DND-41 (cell line): ENCODE measurements around the gene VAV2.

Experiments
- ATAC-seq: fragments of 200-7000 bp; cut with Tn5 transposase; 3 replicates; pipeline ENCODE4 v1.9.1; 2021; ENCODE audit warnings: low read depth; ENCODE audit not compliant: insufficient read depth
- DNase-seq: peaks from one replicate; pipeline ENCODE4 v3.0.0-alpha.2; 2020
- H2AFZ ChIP-seq: 2 replicates; pipeline ENCODE4 v1.6.0; 2012; ENCODE audit warnings: low read depth, low read length
- H3K27ac ChIP-seq: 2 replicates; pipeline ENCODE4 v1.5.1; 2012; ENCODE audit warnings: low read length, inconsistent platforms
- H3K27me3 ChIP-seq: fragments of 200-600 bp; sonication (generic); 2 replicates; pipeline ENCODE4 v1.6.0; 2012; ENCODE audit warnings: low read length, mild to moderate bottlenecking, inconsistent platforms; ENCODE audit not compliant: insufficient read depth, poor library complexity
- H3K36me3 ChIP-seq: 2 replicates; pipeline ENCODE4 v1.5.1; 2012; ENCODE audit warnings: low read length, inconsistent platforms; ENCODE audit not compliant: insufficient read depth
- H3K4me1 ChIP-seq: 2 replicates; pipeline ENCODE4 v1.5.1; 2012; ENCODE audit warnings: mild to moderate bottlenecking, low read length; ENCODE audit not compliant: insufficient read depth
- H3K4me2 ChIP-seq: 2 replicates; pipeline ENCODE4 v1.6.0; 2012; ENCODE audit warnings: mild to moderate bottlenecking, moderate library complexity, low read length, inconsistent platforms; ENCODE audit not compliant: insufficient read depth
- H3K4me3 ChIP-seq, 2 experiments: fragments of 200-600 bp in 1 of 2; shearing (Covaris generic) in 1 of 2; 2 replicates each; pipeline ENCODE4 v1.5.1; 2012 to 2016; ENCODE audit warnings: inconsistent platforms in 2 of 2, low read length in 2 of 2, mild to moderate bottlenecking in 2 of 2, low read depth in 1 of 2, moderate library complexity in 1 of 2
- H3K79me2 ChIP-seq: 2 replicates; pipeline ENCODE4 v1.6.0; 2012; ENCODE audit warnings: low read length, inconsistent platforms; ENCODE audit not compliant: insufficient read depth
- H3K9ac ChIP-seq: 2 replicates; pipeline ENCODE4 v1.6.0; 2012; ENCODE audit warnings: low read depth, mild to moderate bottlenecking, inconsistent platforms, low read length, moderate library complexity
- H3K9me3 ChIP-seq: 2 replicates; pipeline ENCODE4 v1.5.1; 2012; ENCODE audit warnings: low read length, moderate library complexity, mild to moderate bottlenecking, inconsistent platforms; ENCODE audit not compliant: insufficient read depth, severe bottlenecking
- H4K20me1 ChIP-seq: 2 replicates; pipeline ENCODE4 v1.6.0; 2012; ENCODE audit warnings: low read length; ENCODE audit not compliant: insufficient read depth
- EZH2 ChIP-seq: IDR thresholded peaks from 3 replicates; pipeline ENCODE4 v1.6.1; 2012; ENCODE audit warnings: borderline replicate concordance, low read depth, mild to moderate bottlenecking, moderate library complexity, low read length, inconsistent platforms; ENCODE audit not compliant: severe bottlenecking
- TF ChIP-seq, protein P1 (sequence below): IDR thresholded peaks from 2 replicates; pipeline ENCODE4 v1.5.1; 2012; ENCODE audit warnings: borderline replicate concordance, low read length, moderate library complexity, mild to moderate bottlenecking; ENCODE audit not compliant: poor library complexity, severe bottlenecking; ENCODE audit errors: extremely low read depth

The VAV2 gene

DNA sequence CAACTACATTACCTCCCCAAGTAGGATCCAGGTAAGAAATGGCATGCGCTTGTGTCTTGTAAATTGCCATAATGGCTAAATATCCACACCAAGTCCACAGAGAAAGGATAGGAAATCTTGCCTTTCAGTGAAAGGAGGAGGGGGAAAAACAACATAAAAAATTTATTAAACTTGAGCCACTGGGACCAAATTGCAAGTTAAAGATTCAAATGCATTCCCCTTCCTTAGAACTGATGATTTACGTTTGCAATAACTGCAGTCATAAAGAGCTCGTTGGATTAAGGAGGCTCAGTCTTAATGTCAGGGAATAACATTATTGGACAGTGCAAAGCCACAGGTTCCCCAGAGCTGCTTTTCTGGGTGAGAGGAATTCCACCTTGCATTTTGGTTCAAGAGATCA is 161.4 kb downstream of the VAV2 start:
- no peak for ATAC-seq
- H3K4me2 ChIP-seq: no peak overlapping the region
- H3K27me3 ChIP-seq: no peaks in the 10 kb centered on the region

DNA sequence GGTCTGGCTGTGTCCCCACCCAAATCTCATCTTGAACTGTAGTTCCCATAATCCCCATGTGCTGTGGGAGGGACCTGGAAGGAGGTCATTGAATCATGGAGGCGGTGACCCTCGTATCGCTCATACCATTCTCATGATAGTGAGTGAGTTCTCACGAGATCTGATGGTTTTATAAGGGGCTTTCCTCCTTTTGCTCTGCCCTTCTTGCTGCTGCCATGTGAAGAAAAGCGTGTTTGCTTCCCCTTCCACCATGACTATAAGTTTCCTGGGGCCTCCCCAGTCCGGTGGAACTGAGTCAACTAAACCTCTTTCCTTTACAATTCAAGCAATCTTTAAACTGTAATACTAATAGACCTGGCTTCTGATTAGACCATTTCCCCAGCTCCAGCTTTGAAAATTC is 161.8 kb downstream of the VAV2 start:
- no peak for DNase-seq
- H3K27me3 ChIP-seq: no peaks in the 10 kb centered on the region
- no peak overlapping the region for H3K9ac ChIP-seq
- no peak overlapping the region for H3K4me2 ChIP-seq
- H3K27ac ChIP-seq: no peak overlapping the region
- no peak overlapping the region for H2AFZ ChIP-seq
- no peaks in the 10 kb centered on the region for H4K20me1 ChIP-seq
- H3K36me3 ChIP-seq: no peaks in the 10 kb centered on the region
- H3K9me3 ChIP-seq: no peaks in the 10 kb centered on the region
- H3K4me1 ChIP-seq: no peaks in the 10 kb centered on the region
- no peak overlapping the region for H3K4me3 ChIP-seq
- no peaks in the 10 kb centered on the region for H3K79me2 ChIP-seq
- no peak for ATAC-seq
- TF ChIP-seq, protein P1, sequence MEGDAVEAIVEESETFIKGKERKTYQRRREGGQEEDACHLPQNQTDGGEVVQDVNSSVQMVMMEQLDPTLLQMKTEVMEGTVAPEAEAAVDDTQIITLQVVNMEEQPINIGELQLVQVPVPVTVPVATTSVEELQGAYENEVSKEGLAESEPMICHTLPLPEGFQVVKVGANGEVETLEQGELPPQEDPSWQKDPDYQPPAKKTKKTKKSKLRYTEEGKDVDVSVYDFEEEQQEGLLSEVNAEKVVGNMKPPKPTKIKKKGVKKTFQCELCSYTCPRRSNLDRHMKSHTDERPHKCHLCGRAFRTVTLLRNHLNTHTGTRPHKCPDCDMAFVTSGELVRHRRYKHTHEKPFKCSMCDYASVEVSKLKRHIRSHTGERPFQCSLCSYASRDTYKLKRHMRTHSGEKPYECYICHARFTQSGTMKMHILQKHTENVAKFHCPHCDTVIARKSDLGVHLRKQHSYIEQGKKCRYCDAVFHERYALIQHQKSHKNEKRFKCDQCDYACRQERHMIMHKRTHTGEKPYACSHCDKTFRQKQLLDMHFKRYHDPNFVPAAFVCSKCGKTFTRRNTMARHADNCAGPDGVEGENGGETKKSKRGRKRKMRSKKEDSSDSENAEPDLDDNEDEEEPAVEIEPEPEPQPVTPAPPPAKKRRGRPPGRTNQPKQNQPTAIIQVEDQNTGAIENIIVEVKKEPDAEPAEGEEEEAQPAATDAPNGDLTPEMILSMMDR: no peak
- TF ChIP-seq EZH2: no peak

More for the DNA sequence above, 161.4 kb downstream of the VAV2 start:
- Histone ChIP-seq H3K9me3 (no peaks in the 10 kb centered on the region), H3K4me3 (no peak overlapping the region), H4K20me1 (no peaks in the 10 kb centered on the region), H3K9ac (no peak overlapping the region), H2AFZ (no peak overlapping the region), H3K79me2 (no peaks in the 10 kb centered on the region), H3K4me1 (no peaks in the 10 kb centered on the region), H3K27ac (no peak overlapping the region), H3K36me3 (no peaks in the 10 kb centered on the region)
- TF ChIP-seq EZH2: no peak
- TF ChIP-seq, protein P1: no peak
- DNase-seq: no peak

DNA sequence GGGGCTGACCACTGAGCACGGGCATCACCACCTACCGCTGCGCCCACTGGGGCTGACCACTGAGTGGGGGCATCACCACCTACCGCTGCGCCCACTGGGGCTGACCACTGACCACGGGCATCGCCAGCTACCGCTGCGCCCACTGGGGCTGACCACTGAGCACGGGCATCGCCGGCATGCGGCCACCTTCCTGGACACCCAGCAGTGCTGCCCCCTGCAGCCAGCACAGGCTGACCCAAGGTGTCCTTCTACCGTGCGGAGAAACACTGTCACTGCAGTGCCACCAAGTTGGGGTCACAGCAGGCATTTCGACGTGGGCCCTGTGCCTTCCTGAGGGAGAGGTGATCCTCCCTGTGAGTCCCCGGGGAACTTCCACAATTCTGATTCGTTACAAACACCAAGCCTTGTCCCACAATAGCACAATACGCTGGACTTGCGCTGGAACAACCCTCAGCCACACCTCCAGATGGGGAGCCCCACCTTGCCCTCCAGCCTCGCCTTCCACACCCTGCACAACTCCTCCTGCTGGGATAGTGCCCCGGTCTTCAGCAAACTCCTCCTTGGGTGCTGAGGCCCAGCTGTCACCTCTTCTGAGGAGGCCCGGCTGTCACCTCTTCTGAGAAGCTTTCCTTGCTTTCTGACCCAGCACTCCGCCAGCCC is 163.7 kb downstream of the VAV2 start:
- Histone ChIP-seq H3K27ac (no peak overlapping the region), H4K20me1 (no peaks in the 10 kb centered on the region; the same call in 1 of the 2 replicates), H3K9me3 (no peaks in the 10 kb centered on the region), H3K36me3 (no peaks in the 10 kb centered on the region), H3K27me3 (no peaks in the 10 kb centered on the region), H3K4me2 (no peak overlapping the region), H3K9ac (no peak overlapping the region), H3K4me3 (no peak overlapping the region), H3K79me2 (no peaks in the 10 kb centered on the region), H3K4me1 (no peaks in the 10 kb centered on the region), H2AFZ (no peak overlapping the region)
- DNase-seq (no peak), ATAC-seq (no peak)
- TF ChIP-seq, protein P1: no peak
- TF ChIP-seq EZH2: no peak
